B cell (primary cell): ENCODE data around the gene EHD4. TPM values are rescaled to one million over a fixed set of nuclear protein-coding genes. Genes with fewer than 3 reads are reported as not detected.

ENCODE experiments used
- ATAC-seq: fragments of 200-7000 bp; cut with Tn5 transposase; one replicate; pipeline ENCODE4 v1.10.0; 2021; ENCODE audit warnings: low read depth, mild to moderate bottlenecking, moderate number of reproducible peaks, moderate library complexity
- CTCF ChIA-PET: fragments of 350-600 bp; sonication (Branson Sonifier 250); formaldehyde crosslinking; loops from one replicate; lab custom pipeline; 2021; ENCODE audit warnings: antibody characterized with exemption, inconsistent platforms; lab: Charles Lee
- POLR2A ChIA-PET: fragments of 350-600 bp; sonication (Branson Sonifier 250); formaldehyde crosslinking; loops from one replicate; lab custom pipeline; 2021; ENCODE audit warnings: antibody characterized with exemption; lab: Charles Lee
- DNase-seq: peaks from one replicate; pipeline ENCODE4 v3.0.0; 2013
- H2AFZ ChIP-seq: 2 replicates; pipeline ENCODE4 v1.6.1; 2012; ENCODE audit warnings: mild to moderate bottlenecking, low read depth, low read length; ENCODE audit not compliant: insufficient read depth, poor library complexity, severe bottlenecking
- H3K27ac ChIP-seq, 2 donors: 1 replicate in 1 of 2; 2 replicates in 1 of 2; pipeline ENCODE4 v1.5.1; 2012 to 2013; ENCODE audit warnings: low read length in 2 of 2, mild to moderate bottlenecking in 2 of 2, moderate library complexity in 1 of 2
- H3K27me3 ChIP-seq, 4 experiments: fragments of 200-600 bp in 1 of 4; sonication (generic) in 1 of 4; replicated peaks in 1 of 4; 1 replicate in 2 of 4; 2 replicates in 2 of 4; pipeline versions ENCODE4 v1.6.1 to v1.7.0; 2013 to 2016; ENCODE audit warnings: low read length in 3 of 4, mild to moderate bottlenecking in 2 of 4, mixed read lengths in 1 of 4, moderate library complexity in 1 of 4; ENCODE audit not compliant: insufficient read depth in 4 of 4, control insufficient read depth in 3 of 4; ENCODE audit errors: control extremely low read depth in 1 of 4
- H3K36me3 ChIP-seq, 2 experiments: replicated peaks in 1 of 2; 1 replicate in 1 of 2; 2 replicates in 1 of 2; pipeline versions ENCODE4 v1.6.1 to v1.7.1; 2013; ENCODE audit warnings: low read length in 1 of 2; ENCODE audit not compliant: insufficient read depth in 2 of 2, control insufficient read depth in 1 of 2; ENCODE audit errors: control extremely low read depth in 1 of 2, extremely low read depth in 1 of 2
- H3K4me1 ChIP-seq, 2 donors: fragments of 200-600 bp in 1 of 2; sonication (generic) in 1 of 2; 1 replicate in 1 of 2; 2 replicates in 1 of 2; pipeline versions ENCODE4 v1.5.1 to v1.6.1; 2013 to 2017; ENCODE audit warnings: low read length in 2 of 2; ENCODE audit not compliant: control insufficient read depth in 2 of 2, insufficient read depth in 2 of 2
- H3K4me2 ChIP-seq: replicated peaks from 2 replicates; pipeline ENCODE3; 2012; ENCODE audit warnings: mild to moderate bottlenecking, low read depth, low read length; ENCODE audit not compliant: poor library complexity, severe bottlenecking
- H3K4me3 ChIP-seq, 5 experiments: fragments of 200-600 bp in 1 of 5; sonication (generic) in 1 of 5; 1 replicate in 3 of 5; 2 replicates in 2 of 5; pipeline versions ENCODE4 v1.5.1 to v1.7.0; 2011 to 2016; ENCODE audit warnings: low read length in 4 of 5, mild to moderate bottlenecking in 4 of 5, low read depth in 2 of 5, control low read depth in 1 of 5, moderate library complexity in 1 of 5; ENCODE audit not compliant: insufficient read depth in 1 of 5; ENCODE audit errors: control extremely low read depth in 1 of 5, extremely low read depth in 1 of 5
- H3K79me2 ChIP-seq: fragments of 200-600 bp; sonication (generic); one replicate; pipeline ENCODE4 v1.6.0; 2016; ENCODE audit warnings: low read length; ENCODE audit not compliant: control insufficient read depth, insufficient read depth
- H3K9ac ChIP-seq: fragments of 200-600 bp; sonication (generic); 2 replicates; pipeline ENCODE4 v1.6.1; 2017; ENCODE audit warnings: mild to moderate bottlenecking, low read length, moderate library complexity
- H3K9me3 ChIP-seq, 3 donors: one replicate each; pipeline versions ENCODE4 v1.6.1 to v1.7.1; 2013; ENCODE audit warnings: low read length in 2 of 3; ENCODE audit not compliant: control insufficient read depth in 2 of 3, insufficient read depth in 1 of 3; ENCODE audit errors: control extremely low read depth in 1 of 3
- H4K20me1 ChIP-seq: 2 replicates; pipeline ENCODE4 v1.6.0; 2012; ENCODE audit warnings: mild to moderate bottlenecking, low read length; ENCODE audit not compliant: insufficient read depth, control insufficient read depth, poor library complexity, severe bottlenecking
- H3K27ac Mint-ChIP-seq: one replicate; pipeline ENCODE4 v1.8.0; 2021; ENCODE audit warnings: mixed read lengths
- H3K27me3 Mint-ChIP-seq: one replicate; pipeline ENCODE4 v1.8.0; 2021; ENCODE audit warnings: mixed read lengths
- H3K4me1 Mint-ChIP-seq: one replicate; pipeline ENCODE4 v1.8.0; 2021; ENCODE audit warnings: mixed read lengths
- H3K4me3 Mint-ChIP-seq: one replicate; pipeline ENCODE4 v1.8.0; 2021; ENCODE audit warnings: mixed read lengths
- H3K9me3 Mint-ChIP-seq: one replicate; pipeline ENCODE4 v1.8.0; 2022; ENCODE audit warnings: mixed read lengths; ENCODE audit not compliant: insufficient read depth
- CTCF ChIP-seq: fragments of 200-600 bp; IDR thresholded peaks from one replicate; pipeline ENCODE4 v1.8.0; 2022; ENCODE audit warnings: antibody characterized with exemption, mild to moderate bottlenecking
- EZH2 ChIP-seq: IDR thresholded peaks from 2 replicates; pipeline ENCODE4 v1.6.1; 2012; ENCODE audit warnings: borderline replicate concordance, low read depth, mild to moderate bottlenecking, moderate library complexity, low read length; ENCODE audit not compliant: insufficient read depth, poor library complexity, severe bottlenecking
- WGBS: methylation state at CpG from one replicate; pipeline ENCODE4 v1.1.5; 2013; ENCODE audit warnings: missing lambda C conversion rate; ENCODE audit not compliant: insufficient coverage; 5-methylcytosine and 5-hydroxymethylcytosine counted together
- intact Hi-C: fragments of 100-400 bp; cut with micrococcal nuclease; formaldehyde crosslinking; loops from one replicate; pipeline ENCODE4 v1.10.0; 2022
- polyA plus RNA-seq: library from polyadenylated mRNA; depleted of rRNA; stranded (reverse); fragments of >200 nt; gene quantifications from 2 replicates; pipeline ENCODE4 v1.2.3, GENCODE V29; 2012
- total RNA-seq, 2 donors: library from RNA; stranded (reverse); fragments of 120-200 nt in 1 of 2; gene quantifications; 1 replicate in 1 of 2; 2 replicates in 1 of 2; pipeline versions ENCODE4 v1.2.3 to v1.2.4, GENCODE V29; 2013 to 2022

The EHD4 gene
- total and polyA plus RNA-seq, 2 donors (not counting 1 experiment from before 2014, with no cell fraction given), result 3.1 to 12.7 TPM

- Histone ChIP-seq H3K27me3 (peaks cover 0 to 11% (median 3%) of the 10 kb centered on the region in 4 experiments), H3K4me1 (no peaks in the 10 kb centered on the region), H3K9me3 (no peaks in the 10 kb centered on the region), H3K4me2 (no peak overlapping the region), H3K79me2 (no peaks in the 10 kb centered on the region), H3K4me3 (no peak overlapping the region), H2AFZ (no peak overlapping the region), H3K9ac (no peak overlapping the region), H3K27ac (no peak overlapping the region), H3K36me3 (no peaks in the 10 kb centered on the region), H4K20me1 (no peaks in the 10 kb centered on the region)
- TF ChIP-seq EZH2 (no peak), CTCF (no peak)
- Mint-ChIP-seq H3K9me3 (no peaks in the 10 kb centered on the region), H3K4me3 (no peak overlapping the region), H3K4me1 (no peaks in the 10 kb centered on the region), H3K27ac (no peak overlapping the region), H3K27me3 (peaks cover 3% of the 10 kb centered on the region)
- WGBS, result 95% methylated on average over 16 of the region's 19 CpGs
- ATAC-seq (no peak), DNase-seq (no peak)
- POLR2A ChIA-PET, result interaction anchor here (0.7 kb wide), 1 partner anchor 13 kb away, joined by 3 read pairs; the partner anchor contains the start of gene EHD4
- CTCF ChIA-PET, result interaction anchor here (1.2 to 8.8 kb wide), 2 partner anchors 71 to 97 kb away, joined by 3 to 113 read pairs; no protein-coding TSS in a partner anchor
- intact Hi-C loops, result no loop called here
These were observed 13.1 kb upstream of the EHD4 start for GRCh38 chr15:41985236-41986160.

GRCh38 chr15:41984622-41985021 is 12.3 kb upstream of the EHD4 start:
- ChIA-PET POLR2A (no interaction called here), CTCF (interaction anchor here (1.2 to 8.8 kb wide), 4 partner anchors 11 to 98 kb away, joined by 3 to 113 read pairs (median 4); no protein-coding TSS in a partner anchor)
- H3K4me1 ChIP-seq, result no peaks in the 10 kb centered on the region
- WGBS, result 89% methylated on average over 3 of the region's 5 CpGs
- H4K20me1 ChIP-seq, result no peaks in the 10 kb centered on the region
- no peak overlapping the region for H3K9ac ChIP-seq
- Mint-ChIP-seq H3K4me3 (no peak overlapping the region), H3K4me1 (no peaks in the 10 kb centered on the region), H3K27me3 (peaks cover 9% of the 10 kb centered on the region), H3K27ac (no peak overlapping the region), H3K9me3 (no peaks in the 10 kb centered on the region)
- no peaks in the 10 kb centered on the region for H3K79me2 ChIP-seq
- H3K9me3 ChIP-seq, result no peaks in the 10 kb centered on the region
- H3K4me3 ChIP-seq, result no peak overlapping the region
- TF ChIP-seq CTCF, result no peak
- TF ChIP-seq EZH2, result no peak
- no peak overlapping the region for H2AFZ ChIP-seq
- ATAC-seq, result no peak
- no peaks in the 10 kb centered on the region for H3K36me3 ChIP-seq
- H3K27me3 ChIP-seq, result peaks cover 0 to 4% (median under 1%) of the 10 kb centered on the region in 4 experiments
- DNase-seq, result no peak
- H3K27ac ChIP-seq, result no peak overlapping the region
- intact Hi-C loops, result no loop called here
- H3K4me2 ChIP-seq, result no peak overlapping the region
